Suprapubic skin (tissue), 4 donors: Measurements from ENCODE around the gene SYNE1.

Experiments used
- CTCF ChIP-seq, 2 donors: fragments of 200-600 bp in 1 of 2; fragments of 450-650 bp in 1 of 2; sonication (generic) in 1 of 2; IDR thresholded peaks; one replicate each; pipeline ENCODE4 v1.5.1; 2016 to 2019; ENCODE audit warnings: antibody characterized with exemption in 2 of 2, mild to moderate bottlenecking in 1 of 2, moderate library complexity in 1 of 2
- EP300 ChIP-seq: sonication (generic); formaldehyde crosslinking; IDR thresholded peaks from one replicate; pipeline ENCODE4 v1.6.1; 2017; ENCODE audit warnings: antibody characterized with exemption
- POLR2AphosphoS5 ChIP-seq, 3 donors: sonication (generic); formaldehyde crosslinking; IDR thresholded peaks; one replicate each; pipeline ENCODE4 v1.6.1; 2017; ENCODE audit warnings: antibody characterized with exemption in 3 of 3

GRCh38 chr6:152173957-152174356 lies 463.2 kb downstream of the SYNE1 start:
- no peak for TF ChIP-seq CTCF (IDR thresholded peaks at IDR 0.05)
- TF ChIP-seq POLR2AphosphoS5 (IDR thresholded peaks at IDR 0.05) = no peak
- TF ChIP-seq EP300 = no peak
